GM18868 (cell line): ENCODE measurements around the gene ACYP2.

Source experiments
- ATAC-seq: cut with Tn5 transposase; IDR thresholded peaks from one replicate; pipeline ENCODE4 v1.9.1; 2021; ENCODE audit warnings: mild to moderate bottlenecking, moderate library complexity; ENCODE audit not compliant: unreplicated experiment

The ACYP2 gene

DNA sequence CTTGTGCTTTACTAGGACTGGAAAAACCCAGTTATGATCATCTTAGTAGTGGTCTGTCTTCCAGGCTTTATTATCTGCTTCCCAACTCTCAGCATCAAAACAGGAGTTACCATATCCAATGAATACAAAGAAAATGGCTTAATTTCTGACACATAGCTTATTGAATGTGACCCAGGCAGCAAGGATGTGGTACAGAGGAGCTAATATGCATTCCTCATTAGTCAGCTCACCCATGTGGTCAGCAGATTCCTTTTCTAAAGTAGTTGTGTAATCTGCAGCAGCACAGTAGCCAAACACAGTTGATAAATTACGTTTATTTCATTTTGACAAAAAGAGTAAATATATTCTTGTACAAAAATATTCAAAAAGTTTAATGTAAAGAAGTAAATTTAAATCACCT lies 97.0 kb downstream of the ACYP2 start:
- no peak for ATAC-seq

DNA sequence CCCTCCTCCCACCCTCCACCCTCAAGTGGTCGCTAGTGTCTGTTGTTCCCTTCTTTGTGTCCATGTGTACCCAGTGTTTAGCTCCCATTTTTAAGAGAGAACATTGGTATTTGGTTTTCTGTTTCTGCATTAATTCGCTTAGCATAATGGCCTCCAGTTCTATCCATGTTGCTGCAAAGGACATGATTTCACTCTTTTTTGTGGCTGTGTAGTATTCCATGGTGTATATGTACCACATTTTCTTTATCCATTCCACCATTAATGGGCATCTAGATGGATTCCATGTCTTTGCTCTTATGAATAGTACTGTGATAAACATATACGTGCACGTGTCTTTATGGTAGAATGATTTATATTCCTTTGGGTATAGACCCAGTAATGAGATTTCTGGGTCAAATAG lies 97.7 kb downstream of the ACYP2 start:
- no peak for ATAC-seq

DNA sequence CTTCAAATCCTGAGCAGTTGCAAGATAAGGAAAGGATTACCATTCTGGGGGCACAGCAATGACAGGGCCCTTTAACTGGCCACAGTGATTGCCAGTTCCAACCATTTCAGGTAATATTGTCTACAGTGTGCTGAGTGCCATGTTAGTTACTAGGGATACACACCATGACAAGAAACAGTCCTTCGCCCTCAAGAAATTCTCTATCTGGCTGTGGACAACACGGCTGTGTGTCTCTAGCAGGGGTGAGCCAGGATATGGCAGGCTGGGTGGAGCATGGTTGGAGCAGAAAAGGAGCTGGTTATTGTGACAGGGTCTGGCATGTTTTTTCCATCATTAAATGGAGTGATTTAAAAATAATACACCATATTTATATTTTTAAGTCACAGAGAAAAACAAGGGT lies 109.6 kb downstream of the ACYP2 start:
- ATAC-seq: no peak

DNA sequence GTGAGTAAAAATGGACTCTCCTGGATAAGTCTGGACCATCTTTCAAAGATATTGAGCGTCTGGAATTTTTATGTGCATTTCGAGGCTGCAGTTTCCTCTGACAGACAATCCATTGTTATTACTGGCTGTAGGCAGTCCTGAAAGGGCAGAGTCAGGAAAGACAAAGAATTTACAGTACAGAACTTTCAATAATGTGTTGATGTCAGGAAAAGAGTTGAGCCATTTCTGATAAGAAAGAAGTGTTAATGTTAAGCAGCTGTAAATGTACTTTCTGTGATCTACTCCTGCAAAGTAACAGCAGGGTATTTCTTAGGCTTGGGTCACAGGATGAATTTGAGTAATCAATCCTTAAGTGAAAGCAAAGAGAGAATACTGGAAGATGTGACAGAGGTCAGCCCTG lies 110.8 kb downstream of the ACYP2 start:
- no peak for ATAC-seq

DNA sequence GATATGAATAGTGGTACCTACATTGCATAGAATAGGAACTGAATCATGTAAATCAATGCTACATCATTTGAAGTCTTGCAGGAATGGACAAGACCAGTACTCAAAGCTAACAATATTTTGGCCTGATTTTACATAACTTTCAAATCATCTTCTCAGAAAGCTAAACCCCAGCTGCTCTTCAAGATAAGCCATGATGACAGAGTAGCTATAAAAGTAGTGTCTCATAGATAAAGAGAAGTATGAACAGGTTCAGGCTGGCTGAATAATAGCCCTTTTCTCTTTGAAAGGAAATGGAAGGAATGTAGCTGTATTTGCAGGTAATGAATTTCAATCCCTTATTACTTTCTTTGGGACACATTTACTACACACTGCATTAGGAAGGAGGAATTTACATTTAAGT lies 112.4 kb downstream of the ACYP2 start:
- ATAC-seq: no peak

DNA sequence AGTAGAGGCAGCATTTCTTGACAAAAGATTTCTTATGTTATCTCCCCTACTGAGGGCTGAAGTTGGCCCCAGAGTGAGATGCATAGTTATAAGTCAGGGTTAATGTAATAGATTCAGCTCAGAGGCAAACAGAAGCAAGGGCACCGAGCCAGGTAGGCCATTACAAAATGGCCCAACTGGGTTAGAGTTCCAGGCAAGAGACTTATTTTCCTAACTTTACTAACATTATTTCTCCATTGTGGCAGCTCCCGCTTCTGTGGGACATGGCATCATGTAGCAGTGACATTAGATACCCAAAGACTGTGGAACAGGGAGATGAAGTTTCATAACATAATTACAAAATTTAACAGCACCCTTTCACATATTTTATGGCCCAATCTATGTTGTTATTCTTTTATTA lies 113.5 kb downstream of the ACYP2 start:
- ATAC-seq: no peak

DNA sequence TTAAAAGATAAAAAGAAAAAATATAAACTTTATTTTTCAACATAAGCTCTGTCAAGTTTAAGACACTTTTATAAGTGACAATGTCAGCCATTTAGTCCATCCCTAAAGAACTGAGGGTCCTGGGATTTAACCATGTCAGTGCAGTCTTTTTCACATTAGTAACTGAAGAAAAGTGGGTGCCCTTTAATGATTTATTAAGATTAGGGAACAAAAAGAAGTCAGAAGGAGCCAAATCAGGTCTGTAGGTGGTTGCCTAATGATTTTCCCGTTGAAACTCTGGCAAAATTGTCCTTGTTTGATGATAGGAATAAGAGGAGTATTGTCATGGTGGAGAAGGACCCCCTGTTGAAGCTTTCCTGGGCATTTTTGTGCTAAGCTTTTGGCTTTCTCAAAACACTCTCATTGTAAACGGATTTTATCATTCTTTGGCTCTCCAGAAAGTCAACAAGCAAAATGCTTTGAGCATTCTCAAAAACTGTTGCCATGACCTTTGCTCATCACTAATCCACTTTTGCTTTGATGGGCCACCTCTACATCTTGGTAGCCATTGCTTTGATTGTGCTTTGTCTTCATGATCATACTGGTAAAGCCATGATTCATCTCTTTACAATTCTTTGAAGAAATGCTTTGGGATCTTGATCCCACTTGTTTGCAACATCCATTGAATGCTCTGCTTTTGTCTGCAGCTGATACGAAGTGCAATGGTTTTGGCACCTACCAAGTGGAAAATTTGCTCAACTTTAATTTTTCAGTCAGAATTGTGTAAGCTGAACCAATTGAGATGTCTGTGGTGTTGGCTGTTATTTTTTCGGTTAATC lies 118.6 kb downstream of the ACYP2 start:
- ATAC-seq: no peak

DNA sequence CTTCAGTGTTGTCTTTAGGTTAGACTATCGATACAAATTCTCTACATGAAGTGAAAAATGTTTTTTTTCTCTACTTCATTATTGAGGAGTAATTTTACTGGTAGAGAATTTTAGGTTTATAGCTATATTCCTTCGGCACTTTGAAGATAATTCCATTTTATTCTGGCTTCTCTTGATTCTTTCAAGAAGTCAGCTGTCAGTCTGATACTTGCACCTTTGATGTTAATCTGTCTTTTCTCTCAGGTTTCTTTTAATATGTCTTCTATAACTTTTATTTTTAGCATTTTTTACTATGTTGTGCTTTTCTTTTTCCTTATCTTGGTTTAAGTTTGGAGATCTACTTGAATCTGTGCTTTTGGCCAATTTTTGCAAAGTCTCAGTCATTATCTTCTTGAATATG lies 122.0 kb downstream of the ACYP2 start:
- ATAC-seq: no peak

DNA sequence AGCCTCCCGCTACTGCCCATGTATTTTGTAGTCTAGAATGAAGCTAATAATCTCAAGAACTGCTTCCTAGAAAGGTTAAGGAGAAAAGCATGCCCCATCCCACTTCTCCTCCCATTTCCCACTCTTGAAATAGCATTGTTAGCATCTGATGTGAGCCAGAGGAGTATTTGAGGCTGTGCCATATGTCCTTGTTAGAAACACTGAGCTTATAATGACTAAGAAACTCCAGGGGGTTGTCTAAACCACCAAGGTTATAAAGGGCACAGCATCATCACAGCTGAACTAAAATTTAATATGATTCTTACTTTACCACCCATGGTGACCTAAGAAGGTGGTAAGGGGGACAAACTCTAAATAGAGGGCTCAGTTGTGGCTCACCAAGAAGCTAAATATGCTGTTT lies 124.0 kb downstream of the ACYP2 start:
- ATAC-seq: no peak

DNA sequence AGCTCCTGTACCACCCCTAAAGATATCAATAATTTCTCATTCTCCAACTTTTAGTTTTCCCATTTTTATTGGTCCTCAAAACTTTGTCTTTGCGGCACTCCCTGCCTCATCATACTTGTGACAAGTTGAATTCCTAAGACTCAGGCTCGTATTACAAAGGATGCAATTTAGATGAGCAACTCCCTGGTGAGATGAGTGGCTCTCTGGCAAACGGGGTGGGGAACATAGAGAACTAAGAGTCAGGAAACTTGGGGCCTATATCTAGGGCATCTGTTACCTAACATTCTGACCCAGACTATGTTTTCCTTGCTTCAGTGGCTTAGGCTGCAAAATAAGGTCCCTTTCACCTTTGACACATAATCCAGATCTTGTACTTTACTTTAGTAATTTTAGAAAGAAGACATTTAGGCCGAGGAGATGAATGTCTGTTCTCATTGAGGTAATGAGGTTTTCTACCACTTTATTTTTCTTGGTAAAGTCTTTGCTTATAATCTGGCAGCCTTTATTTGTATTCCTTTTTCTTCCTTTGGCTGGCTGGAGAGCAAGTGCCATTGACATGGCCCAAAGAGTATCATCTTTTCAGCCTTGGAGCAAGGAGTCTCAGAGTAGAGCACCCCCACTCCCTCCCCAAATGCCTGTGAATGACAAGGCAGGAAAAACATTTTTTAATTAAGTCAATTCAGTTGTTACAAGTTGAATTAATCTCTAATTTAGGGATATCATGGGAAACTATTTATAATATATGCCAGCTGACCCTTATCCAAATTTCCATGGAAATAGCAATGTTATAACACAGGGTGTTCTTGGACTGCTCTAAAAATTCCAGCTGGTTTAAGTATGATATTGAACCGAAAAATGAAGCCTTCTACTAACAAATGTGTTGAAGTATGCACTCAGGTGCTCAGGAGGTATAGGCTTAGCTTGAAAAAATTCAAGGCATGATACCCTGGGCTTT lies 125.4 kb downstream of the ACYP2 start:
- ATAC-seq: no peak

DNA sequence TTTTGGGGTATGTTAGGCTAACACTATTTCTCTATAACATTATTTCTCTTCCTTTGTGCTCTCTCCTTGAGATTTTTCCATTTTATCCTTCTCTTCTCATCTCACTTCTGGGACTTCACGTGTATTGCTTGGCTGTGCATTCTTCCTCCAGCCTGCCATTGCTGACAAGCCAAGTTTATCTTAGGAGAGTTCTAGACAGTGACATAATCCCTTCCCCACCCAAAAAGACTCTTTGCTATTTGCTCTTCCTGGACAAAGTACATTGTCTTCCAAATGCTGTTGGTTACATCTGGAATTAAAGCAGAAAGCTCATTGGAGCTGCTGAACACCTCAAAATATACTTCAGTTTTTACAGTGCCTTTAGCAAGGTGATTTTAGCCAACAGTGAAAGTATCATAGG lies 131.7 kb downstream of the ACYP2 start:
- ATAC-seq: no peak

DNA sequence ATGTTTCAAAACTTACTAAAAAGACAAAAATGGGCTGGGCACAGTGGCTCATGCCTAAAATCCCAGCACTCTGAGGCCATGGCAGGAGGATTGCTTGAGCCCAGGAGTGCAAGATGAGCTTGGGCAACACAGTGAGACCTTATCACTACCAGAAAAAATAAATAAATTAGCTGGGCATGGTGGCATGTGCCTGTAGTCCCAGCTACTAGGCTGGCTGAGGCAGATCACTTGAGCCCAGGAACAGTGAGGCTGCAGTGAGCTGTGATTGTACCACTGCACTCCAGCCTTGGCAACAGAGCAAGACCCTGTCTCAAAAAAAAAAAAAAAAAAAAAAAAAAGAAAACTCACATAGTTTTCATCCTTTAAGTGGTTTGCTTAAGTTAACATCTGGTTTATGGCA lies 134.2 kb downstream of the ACYP2 start:
- no peak for ATAC-seq

DNA sequence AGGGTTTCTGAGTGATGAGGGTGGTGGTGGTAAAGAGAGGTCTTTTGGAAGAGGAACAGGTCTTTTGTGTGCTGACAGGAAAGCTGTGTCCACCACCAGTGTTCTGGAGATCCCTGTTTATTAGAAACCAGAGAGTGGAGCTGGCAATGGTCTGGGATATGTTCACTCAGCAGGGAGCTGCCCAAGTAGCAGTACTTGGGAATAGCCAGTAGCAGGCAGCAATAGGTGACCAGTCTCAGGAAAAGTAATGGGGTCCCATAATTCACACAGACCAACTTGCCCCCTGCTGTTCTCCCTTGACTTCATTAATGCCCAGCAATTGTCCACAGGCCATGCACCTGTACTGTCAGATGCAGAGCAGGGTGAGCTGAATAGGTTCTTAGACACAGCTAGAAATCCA lies 138.8 kb downstream of the ACYP2 start:
- no peak for ATAC-seq

DNA sequence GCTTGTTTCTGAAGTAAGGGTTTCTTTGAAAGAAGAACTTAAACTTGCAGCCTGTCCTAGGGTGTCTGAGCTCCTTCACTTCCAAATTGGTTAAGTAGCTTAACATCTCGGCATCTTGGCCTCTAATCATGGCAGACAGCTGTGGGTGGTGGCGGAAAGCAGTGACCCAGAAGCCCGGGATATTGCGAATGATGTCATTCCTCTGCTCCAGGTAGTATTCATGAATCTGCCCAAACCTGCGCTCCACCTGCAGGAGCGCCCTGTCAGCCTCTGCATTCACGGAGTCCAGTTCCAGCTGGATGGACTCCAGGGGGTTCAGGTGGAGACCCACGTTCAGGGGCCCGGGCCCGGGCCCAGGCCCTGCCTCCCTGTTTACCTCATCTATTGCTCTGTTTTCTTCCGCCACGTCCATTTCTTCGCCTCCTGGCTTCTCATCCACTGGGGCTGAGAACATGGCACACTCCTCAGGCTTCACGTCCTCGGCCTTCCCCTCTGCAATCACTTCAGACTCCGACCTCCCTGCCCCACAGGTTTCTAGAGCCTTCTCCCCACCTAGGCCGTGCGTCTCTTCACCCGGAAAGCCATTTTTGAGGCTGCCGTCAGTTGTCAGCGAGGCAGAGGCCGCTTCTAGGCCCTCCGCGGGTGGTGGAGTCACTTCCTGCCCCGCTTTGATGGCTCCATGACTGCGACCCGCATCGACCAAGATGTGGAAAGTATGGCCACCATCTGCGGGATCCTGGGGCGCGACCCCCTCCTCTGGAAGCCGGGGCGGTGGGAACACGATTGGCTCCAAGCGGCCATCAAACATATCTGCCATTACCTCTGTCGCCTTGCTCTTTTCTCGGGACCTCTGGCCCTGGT lies 140.0 kb downstream of the ACYP2 start:
- no peak for ATAC-seq

DNA sequence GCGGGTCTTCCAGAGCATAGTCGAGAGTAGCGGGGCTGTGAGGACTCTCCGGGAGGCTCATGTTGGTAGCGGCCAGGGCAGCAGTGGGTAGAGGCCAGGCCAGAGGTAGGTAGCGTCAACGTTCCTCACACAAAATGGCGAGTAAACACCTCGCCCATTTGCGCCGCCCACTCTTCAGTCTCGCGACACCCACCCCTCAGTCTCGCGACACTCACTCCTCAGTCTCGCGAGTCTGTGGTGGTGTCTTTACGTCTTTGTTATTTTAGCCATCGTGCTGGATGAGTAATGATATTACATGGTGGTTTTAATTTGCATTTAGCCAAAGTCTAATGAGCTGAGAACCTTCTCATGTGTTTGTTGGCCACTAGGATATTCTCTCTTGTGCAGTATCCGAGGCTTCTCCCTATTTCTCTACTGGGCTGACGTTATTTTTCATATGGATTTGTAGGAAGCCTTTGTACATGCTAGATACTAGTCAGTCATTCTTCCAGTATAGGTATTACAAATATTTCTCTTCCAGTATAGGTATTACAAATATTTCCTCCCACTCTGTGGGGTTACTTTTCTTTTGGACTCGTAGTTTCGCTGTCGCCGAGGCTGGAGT lies 140.8 kb downstream of the ACYP2 start, which contains the start of gene TSPYL6:
TSS of gene TSPYL6 (minus strand) at position 139 of the 604 bp plus-strand sequence. CDS start at position 61, 78 bp downstream.
- no peak for ATAC-seq

DNA sequence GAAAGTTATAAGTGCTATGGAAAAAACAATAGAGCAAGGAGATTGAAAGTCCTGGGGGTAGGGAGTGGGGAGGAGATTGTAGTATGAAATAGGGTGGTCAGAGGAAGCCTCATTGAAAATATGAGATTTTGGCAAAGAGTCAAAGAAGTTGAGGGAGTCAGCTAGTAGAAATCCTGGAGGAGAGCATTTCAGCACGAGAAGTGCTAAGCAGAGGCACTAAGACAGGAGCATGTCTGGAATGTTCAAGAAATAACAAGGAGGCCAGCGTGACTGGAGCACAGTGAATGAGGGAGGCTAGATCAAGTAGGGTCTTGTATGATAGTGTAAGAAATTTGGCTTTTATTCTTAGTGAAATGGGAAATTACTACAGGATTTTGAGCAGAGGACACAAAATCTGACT lies 142.8 kb downstream of the ACYP2 start:
- ATAC-seq: no peak

DNA sequence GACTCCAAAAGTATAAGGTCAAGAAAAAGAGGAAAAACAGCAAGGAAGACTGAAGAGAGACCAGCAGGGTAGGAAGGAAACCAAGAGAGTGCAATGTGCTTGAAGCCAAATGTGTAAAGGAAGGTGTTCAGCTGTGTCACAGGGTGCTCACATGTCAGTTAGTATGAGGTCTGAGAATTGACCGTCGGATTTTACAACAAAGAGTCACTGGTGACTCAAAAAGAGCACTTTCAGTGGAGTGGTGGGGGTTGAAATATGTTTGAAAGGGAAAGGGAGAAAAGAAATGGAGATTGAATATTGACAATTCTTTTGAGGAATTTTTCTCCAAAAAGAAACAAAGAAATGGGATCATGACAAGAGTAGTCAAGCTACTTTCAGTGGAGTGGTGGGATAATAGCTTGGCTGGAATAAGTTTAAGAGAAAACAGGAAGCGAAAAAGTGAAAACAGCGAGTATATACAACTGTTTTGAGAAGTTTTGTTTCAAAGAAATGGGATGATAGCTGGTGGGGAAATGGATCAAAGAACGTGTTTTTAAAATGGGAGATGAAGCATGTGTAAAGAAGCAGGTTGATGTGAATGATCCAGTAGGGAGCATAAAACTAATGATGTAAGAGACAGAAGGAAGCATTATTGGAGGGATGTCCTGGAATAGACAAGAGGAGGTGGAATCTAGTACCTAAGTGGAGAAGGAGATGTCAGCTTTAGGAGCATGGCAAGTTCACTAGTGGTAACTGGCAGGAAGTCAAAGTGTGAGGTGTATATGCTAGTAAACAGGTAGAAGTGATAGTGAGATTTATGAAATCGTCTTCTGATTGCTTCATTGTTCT lies 144.2 kb downstream of the ACYP2 start:
- peak; percentile 96 for ATAC-seq

DNA sequence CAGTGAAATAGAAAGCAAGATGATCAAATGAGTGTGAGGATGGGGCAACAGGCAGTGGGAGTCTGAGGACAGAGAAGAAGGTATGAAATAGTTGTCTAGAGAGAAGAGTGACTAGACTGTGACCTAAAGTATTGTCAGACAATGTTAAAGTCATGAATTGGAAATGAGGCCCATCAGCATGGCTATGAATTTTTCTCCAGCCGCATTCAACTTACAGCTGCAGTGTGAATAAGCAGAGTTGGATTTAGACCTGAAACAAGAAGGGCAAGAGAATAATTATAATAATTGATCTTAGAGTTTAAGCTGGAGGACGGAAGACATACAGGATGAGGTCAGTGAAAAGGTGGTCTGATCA lies 144.8 kb downstream of the ACYP2 start:
- ATAC-seq: no peak

DNA sequence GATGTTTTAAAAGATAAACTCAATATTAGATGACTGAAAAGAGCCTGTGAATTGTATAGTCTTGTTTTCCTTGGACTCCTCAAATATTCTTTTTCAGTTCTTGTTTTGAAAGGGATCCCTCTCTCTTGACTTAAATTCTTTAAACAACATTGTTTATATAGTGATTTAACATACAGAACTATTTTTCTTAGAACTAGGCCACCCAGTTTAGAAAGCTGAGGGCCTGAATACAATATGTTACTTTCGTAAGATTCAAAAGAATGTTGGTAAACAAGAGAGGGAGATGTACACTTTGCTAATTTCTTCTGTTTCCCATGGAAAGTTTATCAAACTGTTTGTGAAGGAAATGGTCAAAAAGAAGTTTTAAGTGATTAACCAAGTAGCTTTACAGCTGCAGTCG lies 146.1 kb downstream of the ACYP2 start:
- no peak for ATAC-seq
